WTC11 (cell line): Measurements from ENCODE around the gene DTX3L.

ENCODE experiments used
- FOXP4 ChIP-seq: sonication (generic); formaldehyde crosslinking; IDR thresholded peaks from 2 replicates; pipeline ENCODE4 v1.8.0; 2022; ENCODE audit warnings: mild to moderate bottlenecking, missing genetic modification reagents
- GTF2I ChIP-seq: fragments of 250-450 bp; sonication (Bioruptor Pico); conservative IDR thresholded peaks from 2 replicates; pipeline ENCODE4 v1.4.0; 2021; ENCODE audit warnings: mild to moderate bottlenecking
- IRF1 ChIP-seq: sonication (generic); formaldehyde crosslinking; IDR thresholded peaks from 2 replicates; pipeline ENCODE4 v1.8.0; 2023; ENCODE audit warnings: missing genetic modification reagents
- NR2C2 ChIP-seq: sonication (generic); formaldehyde crosslinking; IDR thresholded peaks from 2 replicates; pipeline ENCODE4 v1.8.0; 2022; ENCODE audit warnings: mild to moderate bottlenecking, missing genetic modification reagents
- NR3C1 ChIP-seq: sonication (generic); formaldehyde crosslinking; conservative IDR thresholded peaks from 2 replicates; pipeline ENCODE4 v1.8.1; 2023; ENCODE audit warnings: low read depth, mild to moderate bottlenecking, missing genetic modification reagents
- ZNF263 ChIP-seq: sonication (generic); formaldehyde crosslinking; IDR thresholded peaks from 2 replicates; pipeline ENCODE4 v1.8.1; 2022; ENCODE audit warnings: low read depth, mild to moderate bottlenecking, moderate library complexity, missing genetic modification reagents
- TF ChIP-seq, protein P1 (sequence below): fragments of 200-600 bp; IDR thresholded peaks from 2 replicates; pipeline ENCODE4 v1.8.0; 2022; ENCODE audit warnings: antibody characterized with exemption
- TF ChIP-seq, protein P2 (sequence below): sonication (generic); formaldehyde crosslinking; IDR thresholded peaks from 2 replicates; pipeline ENCODE4 v1.8.0; 2023; ENCODE audit warnings: mild to moderate bottlenecking, missing genetic modification reagents

DNA sequence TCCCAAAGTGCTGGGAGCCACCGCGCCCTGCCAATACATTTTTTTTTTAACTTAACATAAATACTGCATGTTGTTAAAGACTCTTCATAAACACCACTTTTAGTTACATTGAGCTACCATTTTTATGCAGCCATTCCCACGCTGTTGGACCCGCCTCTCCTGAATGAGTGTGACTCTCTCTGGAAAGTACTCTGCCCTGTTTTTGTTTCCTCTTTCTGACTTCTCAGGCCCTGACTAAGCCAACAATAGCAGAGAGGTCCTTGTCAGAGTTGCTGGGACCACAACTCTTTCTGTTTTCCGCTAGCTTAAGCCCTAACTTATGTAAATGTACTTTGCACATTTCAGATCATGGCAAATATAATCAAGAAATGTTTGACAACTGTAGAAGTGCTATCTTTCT, 48.6 kb downstream of the DTX3L start:
- TF ChIP-seq ZNF263 (CRISPR knock-in tag) (no peak), NR3C1 (CRISPR knock-in tag) (no peak), IRF1 (CRISPR knock-in tag) (no peak), FOXP4 (no peak), NR2C2 (CRISPR knock-in tag) (no peak), GTF2I (CRISPR knock-in tag) (no peak)
- TF ChIP-seq, protein P1, sequence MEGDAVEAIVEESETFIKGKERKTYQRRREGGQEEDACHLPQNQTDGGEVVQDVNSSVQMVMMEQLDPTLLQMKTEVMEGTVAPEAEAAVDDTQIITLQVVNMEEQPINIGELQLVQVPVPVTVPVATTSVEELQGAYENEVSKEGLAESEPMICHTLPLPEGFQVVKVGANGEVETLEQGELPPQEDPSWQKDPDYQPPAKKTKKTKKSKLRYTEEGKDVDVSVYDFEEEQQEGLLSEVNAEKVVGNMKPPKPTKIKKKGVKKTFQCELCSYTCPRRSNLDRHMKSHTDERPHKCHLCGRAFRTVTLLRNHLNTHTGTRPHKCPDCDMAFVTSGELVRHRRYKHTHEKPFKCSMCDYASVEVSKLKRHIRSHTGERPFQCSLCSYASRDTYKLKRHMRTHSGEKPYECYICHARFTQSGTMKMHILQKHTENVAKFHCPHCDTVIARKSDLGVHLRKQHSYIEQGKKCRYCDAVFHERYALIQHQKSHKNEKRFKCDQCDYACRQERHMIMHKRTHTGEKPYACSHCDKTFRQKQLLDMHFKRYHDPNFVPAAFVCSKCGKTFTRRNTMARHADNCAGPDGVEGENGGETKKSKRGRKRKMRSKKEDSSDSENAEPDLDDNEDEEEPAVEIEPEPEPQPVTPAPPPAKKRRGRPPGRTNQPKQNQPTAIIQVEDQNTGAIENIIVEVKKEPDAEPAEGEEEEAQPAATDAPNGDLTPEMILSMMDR: no peak
- TF ChIP-seq, protein P2, sequence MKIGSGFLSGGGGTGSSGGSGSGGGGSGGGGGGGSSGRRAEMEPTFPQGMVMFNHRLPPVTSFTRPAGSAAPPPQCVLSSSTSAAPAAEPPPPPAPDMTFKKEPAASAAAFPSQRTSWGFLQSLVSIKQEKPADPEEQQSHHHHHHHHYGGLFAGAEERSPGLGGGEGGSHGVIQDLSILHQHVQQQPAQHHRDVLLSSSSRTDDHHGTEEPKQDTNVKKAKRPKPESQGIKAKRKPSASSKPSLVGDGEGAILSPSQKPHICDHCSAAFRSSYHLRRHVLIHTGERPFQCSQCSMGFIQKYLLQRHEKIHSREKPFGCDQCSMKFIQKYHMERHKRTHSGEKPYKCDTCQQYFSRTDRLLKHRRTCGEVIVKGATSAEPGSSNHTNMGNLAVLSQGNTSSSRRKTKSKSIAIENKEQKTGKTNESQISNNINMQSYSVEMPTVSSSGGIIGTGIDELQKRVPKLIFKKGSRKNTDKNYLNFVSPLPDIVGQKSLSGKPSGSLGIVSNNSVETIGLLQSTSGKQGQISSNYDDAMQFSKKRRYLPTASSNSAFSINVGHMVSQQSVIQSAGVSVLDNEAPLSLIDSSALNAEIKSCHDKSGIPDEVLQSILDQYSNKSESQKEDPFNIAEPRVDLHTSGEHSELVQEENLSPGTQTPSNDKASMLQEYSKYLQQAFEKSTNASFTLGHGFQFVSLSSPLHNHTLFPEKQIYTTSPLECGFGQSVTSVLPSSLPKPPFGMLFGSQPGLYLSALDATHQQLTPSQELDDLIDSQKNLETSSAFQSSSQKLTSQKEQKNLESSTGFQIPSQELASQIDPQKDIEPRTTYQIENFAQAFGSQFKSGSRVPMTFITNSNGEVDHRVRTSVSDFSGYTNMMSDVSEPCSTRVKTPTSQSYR (CRISPR knock-in tag): no peak
